ENCODE results near the gene GSK3A.

GRCh38 chr19:42249769-42250168 is 7.4 kb upstream of the GSK3A start:
- TF ChIP-seq CTCF (IDR thresholded peaks at IDR 0.05), result no peak
- no peak for TF ChIP-seq ATF3 (CRISPR knock-in tag; conservative IDR thresholded peaks at IDR 0.05)
- TF ChIP-seq ZNF281 (CRISPR knock-in tag; IDR thresholded peaks at IDR 0.05), result no peak
- TF ChIP-seq CBFB (CRISPR knock-in tag; IDR thresholded peaks at IDR 0.05; ENCODE audit: low read depth), result no peak

All from WTC11 (cell line).